GM12874 (cell line): ENCODE measurements around the gene PHPT1.

Source experiments
- CTCF ChIP-seq: IDR thresholded peaks from 2 replicates; pipeline ENCODE4 v1.5.1; 2011; ENCODE audit warnings: low read depth, mild to moderate bottlenecking, control low read depth, low read length, moderate library complexity; ENCODE audit not compliant: insufficient read depth

The PHPT1 gene

GRCh38 chr9:136867480-136867879, 18.3 kb downstream of the PHPT1 start:
- TF ChIP-seq CTCF: no peak

- no peak for TF ChIP-seq CTCF
These were observed 18.7 kb downstream of the PHPT1 start for GRCh38 chr9:136867917-136868316.

- TF ChIP-seq CTCF: no peak
These were observed 19.4 kb downstream of the PHPT1 start for GRCh38 chr9:136868644-136869043.

- TF ChIP-seq CTCF: no peak
These were observed 25.9 kb downstream of the PHPT1 start for GRCh38 chr9:136875155-136875554.

- no peak for TF ChIP-seq CTCF
These were observed 27.3 kb downstream of the PHPT1 start for GRCh38 chr9:136876476-136876875.

- no peak for TF ChIP-seq CTCF
These were observed 31.4 kb downstream of the PHPT1 start for GRCh38 chr9:136880651-136881050.

- TF ChIP-seq CTCF: no peak
These were observed 32.5 kb downstream of the PHPT1 start for GRCh38 chr9:136881691-136882108.
